CD4-positive, alpha-beta T cell (primary cell): ENCODE measurements around the gene PLXDC1. TPM values are rescaled to one million over a fixed set of nuclear protein-coding genes. Genes with fewer than 3 reads are reported as not detected.
A peak's percentile ranks its signal among the peaks of the same experiment; 100 is the strongest.

Experiments used
- ATAC-seq: fragments of 200-7000 bp; cut with Tn5 transposase; one replicate; pipeline ENCODE4 v1.10.0; 2022; ENCODE audit warnings: mild to moderate bottlenecking; ENCODE audit not compliant: poor library complexity
- CTCF ChIA-PET: fragments of 350-600 bp; sonication (Branson Sonifier 250); formaldehyde crosslinking; loops from one replicate; lab custom pipeline; 2021; ENCODE audit warnings: antibody characterized with exemption, inconsistent platforms; lab: Charles Lee
- POLR2A ChIA-PET: fragments of 350-600 bp; sonication (Branson Sonifier 250); formaldehyde crosslinking; loops from one replicate; lab custom pipeline; 2021; ENCODE audit warnings: antibody characterized with exemption, inconsistent platforms; lab: Charles Lee
- DNase-seq, 14 experiments: peaks; one replicate each; pipeline ENCODE4 v3.0.0-alpha.2; 2013 to 2020; ENCODE audit warnings: mixed read lengths in 2 of 14
- H3K27ac ChIP-seq, 2 donors: one replicate each; pipeline versions ENCODE4 v1.5.1 to v1.7.0; 2013; ENCODE audit warnings: low read length in 2 of 2, low read depth in 1 of 2, mild to moderate bottlenecking in 1 of 2
- H3K27me3 ChIP-seq, 2 experiments: 1 replicate in 1 of 2; 2 replicates in 1 of 2; pipeline versions ENCODE4 v1.6.1 to v1.7.0; 2013; ENCODE audit warnings: low read length in 2 of 2, control low read depth in 1 of 2, mild to moderate bottlenecking in 1 of 2, moderate library complexity in 1 of 2; ENCODE audit not compliant: insufficient read depth in 2 of 2, control insufficient read depth in 1 of 2
- H3K36me3 ChIP-seq: one replicate; pipeline ENCODE4 v1.6.1; 2013; ENCODE audit warnings: low read length, control low read depth; ENCODE audit not compliant: insufficient read depth
- H3K4me1 ChIP-seq: one replicate; pipeline ENCODE4 v1.6.1; 2013; ENCODE audit warnings: low read length, control low read depth; ENCODE audit not compliant: insufficient read depth
- H3K4me3 ChIP-seq: one replicate; pipeline ENCODE4 v1.5.1; 2013; ENCODE audit warnings: mild to moderate bottlenecking, low read length, moderate library complexity
- H3K9me3 ChIP-seq, 2 experiments: 1 replicate in 1 of 2; 2 replicates in 1 of 2; pipeline versions ENCODE4 v1.6.1 to v1.7.0; 2013; ENCODE audit warnings: low read length in 2 of 2, mild to moderate bottlenecking in 2 of 2, control low read depth in 1 of 2, moderate library complexity in 1 of 2; ENCODE audit not compliant: control insufficient read depth in 1 of 2, insufficient read depth in 1 of 2
- H3K27ac Mint-ChIP-seq: one replicate; pipeline ENCODE4 v1.8.0; 2020; ENCODE audit warnings: mixed read lengths
- H3K27me3 Mint-ChIP-seq: one replicate; pipeline ENCODE4 v1.8.0; 2021; ENCODE audit warnings: mixed read lengths
- H3K36me3 Mint-ChIP-seq: one replicate; pipeline ENCODE4 v1.8.0; 2021; ENCODE audit warnings: low read depth, mixed read lengths
- H3K4me1 Mint-ChIP-seq: one replicate; pipeline ENCODE4 v1.8.0; 2021; ENCODE audit warnings: low read depth, mixed read lengths
- H3K4me3 Mint-ChIP-seq: one replicate; pipeline ENCODE4 v1.8.0; 2020; ENCODE audit warnings: mild to moderate bottlenecking, mixed read lengths
- H3K9me3 Mint-ChIP-seq: one replicate; pipeline ENCODE4 v1.8.0; 2020; ENCODE audit warnings: mixed read lengths
- intact Hi-C, 2 experiments: fragments of 100-400 bp; cut with DNase I in 1 of 2; cut with micrococcal nuclease in 1 of 2; formaldehyde crosslinking; loops; one replicate each; pipeline versions ENCODE4 v1.15.1 to v1.9.0; 2023 to 2025; cut with DNase I, micrococcal nuclease
- total RNA-seq, 174 experiments: library from RNA in 2 of 174; stranded (reverse) in 2 of 174; gene quantifications; one replicate each; pipeline ENCODE4 v1.2.3 and lab custom pipeline; 2021 to 2026
- TF ChIP-seq, protein P1 (sequence below): fragments of 200-600 bp; IDR thresholded peaks from one replicate; pipeline ENCODE4 v1.8.0; 2022; ENCODE audit warnings: antibody characterized with exemption, mild to moderate bottlenecking

PLXDC1 gene
- total RNA-seq, 2 experiments from 2014 or later: 66.7 to 67.6 TPM

DNA sequence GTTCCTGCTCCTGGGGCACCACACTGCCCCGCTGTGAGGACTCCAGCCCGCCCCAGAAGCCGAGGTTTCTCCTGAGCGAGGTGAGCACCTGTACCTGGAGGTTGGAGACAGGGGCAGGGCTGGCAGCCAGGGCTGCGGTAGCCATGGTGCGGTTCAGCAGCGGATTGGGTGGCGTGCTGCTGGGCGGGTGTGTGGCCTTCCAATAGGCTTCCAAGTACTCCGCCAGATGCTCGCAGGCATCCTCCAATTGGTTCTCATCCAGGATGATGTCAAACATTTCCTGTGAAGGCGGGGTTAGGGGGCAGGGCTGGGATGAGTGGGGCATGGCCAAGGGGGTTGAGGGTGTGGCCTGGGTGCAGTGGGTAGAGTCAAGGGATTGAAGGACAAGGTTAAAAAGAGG, 25.8 kb upstream of the PLXDC1 start:
- ATAC-seq: no peak
- Histone ChIP-seq H3K27me3 (no peaks in the 10 kb centered on the region), H3K4me3 (no peak overlapping the region), H3K4me1 (peaks cover 20% of the 10 kb centered on the region), H3K9me3 (no peaks in the 10 kb centered on the region), H3K27ac (no peak overlapping the region), H3K36me3 (peaks cover 26% of the 10 kb centered on the region)
- CTCF ChIA-PET: interaction anchor here (1.4 to 4.3 kb wide), 3 partner anchors 13 to 194 kb away, joined by 3 to 47 read pairs (median 6); no protein-coding TSS in a partner anchor
- peaks cover 17% of the 10 kb centered on the region for H3K4me1 Mint-ChIP-seq
- H3K27me3 Mint-ChIP-seq: no peaks in the 10 kb centered on the region
- peaks cover 33% of the 10 kb centered on the region for H3K36me3 Mint-ChIP-seq
- POLR2A ChIA-PET: no interaction called here
- DNase-seq: no peak
- H3K9me3 Mint-ChIP-seq: no peaks in the 10 kb centered on the region
- TF ChIP-seq, protein P1, sequence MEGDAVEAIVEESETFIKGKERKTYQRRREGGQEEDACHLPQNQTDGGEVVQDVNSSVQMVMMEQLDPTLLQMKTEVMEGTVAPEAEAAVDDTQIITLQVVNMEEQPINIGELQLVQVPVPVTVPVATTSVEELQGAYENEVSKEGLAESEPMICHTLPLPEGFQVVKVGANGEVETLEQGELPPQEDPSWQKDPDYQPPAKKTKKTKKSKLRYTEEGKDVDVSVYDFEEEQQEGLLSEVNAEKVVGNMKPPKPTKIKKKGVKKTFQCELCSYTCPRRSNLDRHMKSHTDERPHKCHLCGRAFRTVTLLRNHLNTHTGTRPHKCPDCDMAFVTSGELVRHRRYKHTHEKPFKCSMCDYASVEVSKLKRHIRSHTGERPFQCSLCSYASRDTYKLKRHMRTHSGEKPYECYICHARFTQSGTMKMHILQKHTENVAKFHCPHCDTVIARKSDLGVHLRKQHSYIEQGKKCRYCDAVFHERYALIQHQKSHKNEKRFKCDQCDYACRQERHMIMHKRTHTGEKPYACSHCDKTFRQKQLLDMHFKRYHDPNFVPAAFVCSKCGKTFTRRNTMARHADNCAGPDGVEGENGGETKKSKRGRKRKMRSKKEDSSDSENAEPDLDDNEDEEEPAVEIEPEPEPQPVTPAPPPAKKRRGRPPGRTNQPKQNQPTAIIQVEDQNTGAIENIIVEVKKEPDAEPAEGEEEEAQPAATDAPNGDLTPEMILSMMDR: no peak
- H3K27ac Mint-ChIP-seq: no peak overlapping the region
- H3K4me3 Mint-ChIP-seq: no peak overlapping the region
- intact Hi-C loops: no loop called here

DNA sequence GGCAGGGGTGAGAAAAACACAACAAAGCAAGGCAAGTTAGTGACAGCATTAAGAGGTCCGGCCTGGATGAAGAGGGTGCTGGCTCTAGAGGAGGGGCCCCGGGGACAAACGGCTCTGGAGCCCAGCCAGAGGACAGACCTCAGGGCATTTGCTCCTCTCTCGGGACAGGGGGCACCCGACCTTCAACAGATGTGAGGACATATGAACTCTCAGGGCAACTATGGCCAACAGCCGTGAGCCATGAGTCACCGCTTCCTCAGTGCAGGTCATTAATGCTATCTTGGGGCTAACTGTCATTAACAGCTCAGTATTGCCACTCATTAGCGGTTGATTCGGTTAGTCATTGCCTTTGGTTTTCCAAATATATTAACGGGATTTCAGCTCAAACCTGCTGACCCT, 24.3 kb upstream of the PLXDC1 start:
- Mint-ChIP-seq H3K36me3 (peaks cover 28% of the 10 kb centered on the region), H3K4me3 (no peak overlapping the region), H3K27me3 (no peaks in the 10 kb centered on the region), H3K9me3 (no peaks in the 10 kb centered on the region), H3K4me1 (peaks cover 22% of the 10 kb centered on the region), H3K27ac (no peak overlapping the region)
- POLR2A ChIA-PET: interaction anchor here (1.6 kb wide), 1 partner anchor 22 kb away, joined by 7 read pairs; no protein-coding TSS in a partner anchor
- H3K4me3 ChIP-seq: no peak overlapping the region
- H3K36me3 ChIP-seq: peaks cover 26% of the 10 kb centered on the region
- DNase-seq (peak in 1 of 14 experiments; percentile 41), ATAC-seq (no peak)
- CTCF ChIA-PET: interaction anchor here (1.1 to 4.3 kb wide), 15 partner anchors 11 to 394 kb away, joined by 3 to 63 read pairs (median 5); partner anchors contain the start of genes PLXDC1, RPL19 and RPL23
- TF ChIP-seq, protein P1: no peak
- no peak overlapping the region for H3K27ac ChIP-seq
- H3K27me3 ChIP-seq: no peaks in the 10 kb centered on the region
- intact Hi-C loops: loop anchor here (1.0 kb wide), 2 partner anchors 106 to 192 kb away; no protein-coding TSS in a partner anchor
- peaks cover 22% of the 10 kb centered on the region for H3K4me1 ChIP-seq
- no peaks in the 10 kb centered on the region for H3K9me3 ChIP-seq

DNA sequence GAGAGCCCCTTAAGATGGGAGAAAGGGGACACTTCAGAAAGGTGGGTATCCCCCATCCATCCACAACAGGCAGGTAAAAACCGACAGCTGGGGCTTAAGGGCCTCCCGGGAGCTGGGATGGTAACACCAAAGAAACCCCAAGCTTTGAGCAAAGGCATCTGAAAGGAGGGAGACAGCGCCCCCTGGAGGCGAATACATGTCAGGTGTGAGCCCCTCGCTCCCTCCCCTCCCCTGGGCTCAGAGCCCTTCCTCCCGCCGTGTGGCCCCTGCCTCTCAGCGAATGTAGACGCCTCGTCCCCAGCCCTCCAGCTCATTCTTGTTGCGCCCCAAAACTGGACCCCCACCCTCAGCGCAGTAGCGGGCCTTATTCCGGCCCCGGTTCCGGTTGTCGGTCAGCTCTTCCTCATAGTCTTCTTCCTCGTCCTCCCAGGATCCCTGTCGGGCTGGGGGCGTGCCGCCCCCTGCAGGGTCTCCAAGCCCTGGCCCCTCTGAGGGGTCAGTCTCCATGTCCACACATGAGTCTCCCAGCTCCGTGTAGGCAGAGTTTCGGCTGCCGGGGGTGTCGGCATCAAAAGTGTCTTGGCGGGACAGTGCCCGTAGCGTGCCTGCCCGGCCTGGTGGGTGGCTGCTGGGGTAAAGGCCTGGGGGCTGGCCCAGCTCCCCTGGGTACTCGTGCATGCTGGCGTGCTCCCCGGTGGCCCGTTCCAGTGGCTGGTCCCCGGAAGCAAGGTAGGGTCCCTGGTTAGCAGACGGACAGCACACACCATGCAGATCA, 23.7 kb upstream of the PLXDC1 start:
- intact Hi-C loops: loop anchor here (1.0 kb wide), 2 partner anchors 106 to 192 kb away; no protein-coding TSS in a partner anchor
- no peaks in the 10 kb centered on the region for H3K27me3 Mint-ChIP-seq
- POLR2A ChIA-PET: interaction anchor here (0.8 to 2.0 kb wide), 10 partner anchors 10 to 350 kb away, joined by 3 to 9 read pairs (median 4); partner anchors contain the start of genes CWC25 and RPL19
- ATAC-seq (peak; percentile 95), DNase-seq (peak; percentile 67 to 91 (median 74))
- H3K36me3 ChIP-seq: peaks cover 26% of the 10 kb centered on the region
- H3K9me3 ChIP-seq: no peaks in the 10 kb centered on the region
- TF ChIP-seq, protein P1: peak; percentile 82
- no peak overlapping the region for H3K27ac Mint-ChIP-seq
- peaks cover 22% of the 10 kb centered on the region for H3K4me1 Mint-ChIP-seq
- CTCF ChIA-PET: interaction anchor here (0.6 to 4.3 kb wide), 42 partner anchors 8 to 394 kb away, joined by 3 to 63 read pairs (median 4); partner anchors contain the start of genes FBXO47, LASP1, LASP1NB and PLXDC1
- H3K27ac ChIP-seq: no peak overlapping the region
- H3K36me3 Mint-ChIP-seq: peaks cover 28% of the 10 kb centered on the region
- H3K9me3 Mint-ChIP-seq: no peaks in the 10 kb centered on the region
- peaks cover 22% of the 10 kb centered on the region for H3K4me1 ChIP-seq
- no peak overlapping the region for H3K4me3 ChIP-seq
- H3K4me3 Mint-ChIP-seq: no peak overlapping the region
- no peaks in the 10 kb centered on the region for H3K27me3 ChIP-seq
